Activated naive CD8-positive, alpha-beta T cell (primary cell): ENCODE measurements around the gene EPS8.

Experiments used
- H3K27ac Mint-ChIP-seq: one replicate; pipeline ENCODE4 v1.8.0; 2021; ENCODE audit warnings: mixed read lengths
- H3K27me3 Mint-ChIP-seq: one replicate; pipeline ENCODE4 v1.8.0; 2021; ENCODE audit warnings: mixed read lengths
- H3K36me3 Mint-ChIP-seq: one replicate; pipeline ENCODE4 v1.8.0; 2021; ENCODE audit warnings: mixed read lengths
- H3K4me1 Mint-ChIP-seq: one replicate; pipeline ENCODE4 v1.8.0; 2021; ENCODE audit warnings: low read depth, mixed read lengths
- H3K4me3 Mint-ChIP-seq: one replicate; pipeline ENCODE4 v1.8.0; 2021; ENCODE audit warnings: mild to moderate bottlenecking, mixed read lengths
- H3K9me3 Mint-ChIP-seq: one replicate; pipeline ENCODE4 v1.8.0; 2021; ENCODE audit warnings: low read depth, mixed read lengths

Gene EPS8

DNA sequence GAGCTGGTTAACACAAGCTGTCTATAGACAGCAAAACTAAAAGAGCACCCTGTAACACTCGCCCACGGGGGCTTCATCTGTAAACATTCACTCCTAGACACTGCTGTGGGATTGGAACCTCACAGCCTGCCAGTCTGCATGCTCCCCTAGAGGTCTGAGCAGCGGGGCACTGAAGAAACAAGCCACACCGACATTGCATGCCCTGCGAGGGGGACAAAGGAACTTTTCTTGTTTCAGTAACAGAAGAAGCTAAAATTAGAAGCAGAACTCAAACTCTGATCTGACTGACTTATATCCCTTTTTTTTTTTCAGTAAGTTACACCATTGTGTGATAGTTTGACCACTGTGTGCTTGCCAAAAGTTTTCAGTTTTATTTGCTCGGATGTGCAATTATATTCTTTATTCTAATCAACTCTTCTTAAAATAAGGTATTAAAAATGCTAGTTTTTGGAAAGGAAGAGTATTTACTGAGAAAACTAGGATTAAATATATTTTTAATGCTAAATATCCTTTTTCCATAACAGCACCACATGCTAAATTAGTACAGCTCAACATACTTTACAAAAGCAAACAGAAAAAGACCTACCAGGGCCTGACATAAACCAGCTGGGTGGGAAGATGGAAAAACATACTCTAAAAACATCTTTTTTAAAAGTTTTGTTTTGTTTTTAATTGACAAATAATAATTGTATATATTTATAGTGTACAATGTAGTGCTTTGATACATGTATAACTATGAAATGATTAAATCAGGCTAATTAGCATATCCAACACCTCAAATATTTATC, 100.2 kb downstream of the EPS8 start:
- Mint-ChIP-seq H3K36me3 (no peaks in the 10 kb centered on the region), H3K27ac (no peak overlapping the region), H3K4me1 (no peaks in the 10 kb centered on the region), H3K9me3 (no peaks in the 10 kb centered on the region), H3K27me3 (peaks cover 9% of the 10 kb centered on the region), H3K4me3 (no peak overlapping the region)

GRCh38 chr12:15688202-15688736, 100.9 kb downstream of the EPS8 start:
- Mint-ChIP-seq H3K27me3 (peaks cover 8% of the 10 kb centered on the region), H3K9me3 (no peaks in the 10 kb centered on the region)

DNA sequence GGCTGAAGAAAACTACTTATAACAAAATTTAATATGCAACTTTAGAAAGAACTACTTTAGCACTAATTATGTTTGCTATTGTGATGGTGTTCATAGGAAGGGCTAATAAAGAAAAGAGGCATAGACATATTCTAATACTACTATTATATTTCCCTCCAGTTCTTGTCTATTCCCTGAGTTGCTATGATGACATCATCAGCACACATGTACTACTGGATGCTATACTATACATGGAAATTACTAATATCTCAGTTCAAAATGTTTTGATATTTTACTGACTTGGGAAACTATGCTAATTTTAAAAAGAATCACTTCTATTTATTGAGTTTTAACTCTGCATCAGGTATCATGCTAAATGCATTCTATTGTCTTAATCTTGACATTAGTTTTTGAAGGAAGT, 101.6 kb downstream of the EPS8 start:
- H3K27ac Mint-ChIP-seq = no peak overlapping the region
- peaks cover 6% of the 10 kb centered on the region for H3K27me3 Mint-ChIP-seq
- no peaks in the 10 kb centered on the region for H3K4me1 Mint-ChIP-seq
- no peaks in the 10 kb centered on the region for H3K9me3 Mint-ChIP-seq
- H3K4me3 Mint-ChIP-seq = no peak overlapping the region
- no peaks in the 10 kb centered on the region for H3K36me3 Mint-ChIP-seq

More at GRCh38 chr12:15688202-15688736, 100.9 kb downstream of the EPS8 start:
- no peaks in the 10 kb centered on the region for H3K36me3 Mint-ChIP-seq
- no peaks in the 10 kb centered on the region for H3K4me1 Mint-ChIP-seq
- H3K4me3 Mint-ChIP-seq = no peak overlapping the region
- H3K27ac Mint-ChIP-seq = no peak overlapping the region

GRCh38 chr12:15684896-15685658, 104.1 kb downstream of the EPS8 start:
- Mint-ChIP-seq H3K4me1 (no peaks in the 10 kb centered on the region), H3K4me3 (no peak overlapping the region), H3K27ac (no peak overlapping the region), H3K36me3 (no peaks in the 10 kb centered on the region), H3K27me3 (peaks cover 8% of the 10 kb centered on the region), H3K9me3 (no peaks in the 10 kb centered on the region)

DNA sequence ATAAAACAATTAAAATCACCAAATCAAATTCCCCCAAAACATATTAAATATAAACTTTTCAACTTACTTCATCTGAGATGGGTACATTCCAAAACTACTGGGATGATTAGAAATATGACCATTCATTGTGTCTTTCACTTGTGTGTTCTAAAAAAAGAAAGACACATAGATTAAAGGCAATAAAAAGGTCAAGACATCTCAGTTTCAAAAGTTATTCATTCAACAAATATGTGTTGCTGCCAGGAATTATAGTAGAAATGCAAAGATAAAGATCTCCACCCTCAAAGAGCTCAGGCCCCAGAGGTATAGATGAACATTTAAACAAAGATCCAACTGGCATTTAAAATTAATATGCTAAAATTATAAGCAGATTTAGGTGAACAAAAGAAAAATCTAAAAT, 106.4 kb downstream of the EPS8 start:
- Mint-ChIP-seq H3K27ac (no peak overlapping the region), H3K36me3 (no peaks in the 10 kb centered on the region), H3K9me3 (no peaks in the 10 kb centered on the region), H3K4me1 (no peaks in the 10 kb centered on the region), H3K27me3 (peaks cover 4% of the 10 kb centered on the region), H3K4me3 (no peak overlapping the region)

GRCh38 chr12:15679151-15679550, 110.0 kb downstream of the EPS8 start:
- Mint-ChIP-seq H3K4me3 (no peak overlapping the region), H3K9me3 (no peaks in the 10 kb centered on the region), H3K27me3 (peaks cover 5% of the 10 kb centered on the region), H3K36me3 (no peaks in the 10 kb centered on the region), H3K27ac (no peak overlapping the region), H3K4me1 (no peaks in the 10 kb centered on the region)

- Mint-ChIP-seq H3K9me3 (no peaks in the 10 kb centered on the region), H3K36me3 (no peaks in the 10 kb centered on the region), H3K4me1 (no peaks in the 10 kb centered on the region), H3K27me3 (peaks cover 4% of the 10 kb centered on the region), H3K27ac (no peak overlapping the region), H3K4me3 (no peak overlapping the region)
These were observed 111.4 kb downstream of the EPS8 start for GRCh38 chr12:15677726-15678201.

DNA sequence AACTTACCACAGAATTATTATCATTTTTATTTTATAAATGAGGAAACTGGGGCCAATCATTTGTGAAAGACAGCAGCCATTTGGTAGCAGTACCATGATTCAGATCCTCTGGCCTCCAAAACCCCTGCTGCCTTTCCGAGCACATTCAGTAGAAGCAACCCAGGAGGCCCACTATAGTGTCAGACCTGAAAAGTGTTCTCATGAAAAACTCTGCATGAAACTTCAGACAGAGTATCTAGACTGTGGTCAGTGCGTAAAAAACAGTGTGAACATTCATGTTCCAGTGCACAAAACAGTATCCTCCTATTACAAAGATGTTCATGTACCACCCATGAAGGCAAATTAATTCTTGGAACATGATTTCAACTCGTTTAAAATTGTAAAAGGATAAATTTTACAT, 112.0 kb downstream of the EPS8 start:
- Mint-ChIP-seq H3K9me3 (no peaks in the 10 kb centered on the region), H3K4me3 (no peak overlapping the region), H3K4me1 (no peaks in the 10 kb centered on the region), H3K27me3 (peaks cover 4% of the 10 kb centered on the region), H3K27ac (no peak overlapping the region), H3K36me3 (no peaks in the 10 kb centered on the region)

DNA sequence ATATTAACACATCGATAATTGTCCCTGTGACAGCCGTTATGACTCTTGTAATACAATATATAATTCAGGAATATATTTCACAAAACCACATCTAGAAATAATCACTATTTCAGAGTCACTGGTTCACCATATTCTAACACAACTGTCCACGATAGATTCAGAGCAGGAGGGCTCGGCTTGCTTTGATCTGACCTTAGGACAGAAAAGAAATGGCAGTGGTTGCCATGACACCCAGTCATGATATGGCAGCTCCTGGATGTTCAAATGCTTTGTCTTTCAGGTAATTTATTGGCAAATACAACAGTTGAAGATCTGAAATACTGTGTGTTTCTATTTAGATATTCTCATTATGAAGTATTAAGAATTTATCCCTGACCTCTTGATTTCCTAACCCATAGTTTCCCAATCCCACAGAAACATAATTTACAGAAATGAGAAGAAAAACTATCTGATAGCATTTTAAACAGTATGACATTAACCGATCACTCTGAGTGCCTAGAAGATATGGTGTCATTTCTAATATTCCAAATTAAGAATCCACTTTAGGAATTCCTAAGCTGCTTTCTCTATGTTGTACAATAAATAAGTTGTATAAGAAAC, 116.4 kb downstream of the EPS8 start:
- H3K27me3 Mint-ChIP-seq = peaks cover 2% of the 10 kb centered on the region
- no peak overlapping the region for H3K27ac Mint-ChIP-seq
- no peak overlapping the region for H3K4me3 Mint-ChIP-seq

DNA sequence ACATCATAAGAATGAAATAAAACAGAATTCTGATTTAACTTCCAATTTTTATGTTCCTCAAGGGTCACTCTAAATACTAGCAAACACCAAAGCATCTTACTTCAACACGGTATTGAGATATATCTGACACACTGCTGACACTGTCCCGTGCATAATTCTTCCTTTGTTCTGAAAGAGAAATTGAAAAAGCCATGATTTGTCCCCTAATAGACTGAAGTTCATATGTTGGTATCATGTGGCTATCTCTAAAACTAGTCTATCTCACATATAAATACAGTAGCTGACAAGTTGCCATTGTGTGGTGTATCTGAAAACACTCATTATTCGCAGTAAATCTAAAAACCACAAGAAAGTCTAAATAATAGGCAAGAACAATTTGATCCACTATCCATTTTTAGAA, 118.4 kb downstream of the EPS8 start:
- Mint-ChIP-seq H3K4me3 (no peak overlapping the region), H3K27ac (no peak overlapping the region), H3K4me1 (no peaks in the 10 kb centered on the region), H3K36me3 (peaks cover 2% of the 10 kb centered on the region), H3K27me3 (no peaks in the 10 kb centered on the region), H3K9me3 (no peaks in the 10 kb centered on the region)

More for the DNA sequence above, 116.4 kb downstream of the EPS8 start:
- Mint-ChIP-seq H3K36me3 (no peaks in the 10 kb centered on the region), H3K4me1 (no peaks in the 10 kb centered on the region), H3K9me3 (no peaks in the 10 kb centered on the region)

DNA sequence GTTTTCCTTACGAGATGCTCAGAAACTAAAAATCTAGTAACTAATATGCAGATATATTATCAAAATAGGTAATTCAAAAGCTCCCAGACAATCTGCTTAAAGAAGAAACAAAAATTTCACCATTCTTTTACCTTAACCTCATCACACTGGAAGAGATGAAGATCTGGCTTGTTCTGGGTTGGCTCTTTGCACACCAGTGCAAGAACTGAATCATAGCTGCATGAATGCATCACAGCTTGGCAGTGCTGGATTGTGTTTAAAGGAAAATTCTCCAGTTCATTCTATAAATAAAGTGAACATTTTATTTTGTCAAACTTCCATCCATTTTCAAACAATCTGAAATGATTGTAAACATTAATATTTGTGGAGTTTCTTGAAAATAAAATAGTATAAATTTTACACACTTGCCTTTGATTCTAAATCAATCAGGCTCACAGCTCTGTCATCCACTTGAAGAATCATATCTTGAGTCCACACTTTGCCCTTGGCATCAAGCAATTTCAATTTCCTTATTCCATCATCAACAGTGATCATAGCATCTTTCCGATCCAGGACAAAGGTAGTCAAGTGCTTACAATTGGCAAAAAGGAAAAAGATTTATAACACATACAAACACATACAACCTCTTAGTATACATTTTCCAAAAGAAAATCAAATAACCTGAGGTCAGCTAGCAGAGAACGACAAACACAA, 119.8 kb downstream of the EPS8 start:
- H3K9me3 Mint-ChIP-seq = no peaks in the 10 kb centered on the region
- no peaks in the 10 kb centered on the region for H3K27me3 Mint-ChIP-seq
- peaks cover 2% of the 10 kb centered on the region for H3K36me3 Mint-ChIP-seq
- H3K4me1 Mint-ChIP-seq = no peaks in the 10 kb centered on the region
- H3K27ac Mint-ChIP-seq = no peak overlapping the region
- no peak overlapping the region for H3K4me3 Mint-ChIP-seq

GRCh38 chr12:15664491-15664890, 124.7 kb downstream of the EPS8 start:
- H3K9me3 Mint-ChIP-seq = no peaks in the 10 kb centered on the region
- peaks cover 2% of the 10 kb centered on the region for H3K27me3 Mint-ChIP-seq
- H3K4me3 Mint-ChIP-seq = no peak overlapping the region
- peaks cover 2% of the 10 kb centered on the region for H3K36me3 Mint-ChIP-seq
- H3K4me1 Mint-ChIP-seq = no peaks in the 10 kb centered on the region
- H3K27ac Mint-ChIP-seq = no peak overlapping the region

GRCh38 chr12:15662983-15663659, 126.1 kb downstream of the EPS8 start:
- Mint-ChIP-seq H3K36me3 (peaks cover 2% of the 10 kb centered on the region), H3K27me3 (peaks cover 2% of the 10 kb centered on the region)

DNA sequence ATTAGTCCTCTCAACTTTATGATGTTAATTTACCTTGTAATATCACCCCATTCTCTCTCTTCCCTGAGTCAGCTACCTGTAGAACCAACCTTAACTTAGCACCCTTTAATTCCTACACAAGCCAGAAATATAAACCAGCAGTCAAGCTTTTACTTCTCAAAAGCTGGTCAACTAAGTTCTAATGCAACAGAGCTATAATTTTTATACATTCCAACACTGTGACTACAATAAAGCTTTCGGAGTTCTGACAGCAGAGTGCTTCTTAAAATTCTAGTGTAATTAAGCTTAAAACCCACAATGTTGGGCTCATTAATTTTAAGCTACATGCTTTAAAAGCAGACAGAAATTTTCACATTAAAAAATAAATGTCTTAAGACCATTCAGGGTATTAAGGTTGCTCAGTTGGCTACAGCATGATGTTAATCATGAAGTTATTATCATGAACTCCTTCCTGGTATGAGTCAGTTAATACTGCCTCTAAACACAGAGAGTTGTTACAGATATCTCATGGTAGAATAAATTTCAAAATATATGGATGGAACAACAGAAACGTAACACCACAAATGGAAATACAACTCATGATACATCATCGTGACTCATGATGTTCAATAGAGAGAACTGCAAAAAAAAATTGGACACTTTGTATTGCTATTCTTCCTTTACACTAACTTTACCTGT, 126.7 kb downstream of the EPS8 start:
- Mint-ChIP-seq H3K9me3 (no peaks in the 10 kb centered on the region), H3K4me1 (no peaks in the 10 kb centered on the region), H3K36me3 (peaks cover 2% of the 10 kb centered on the region), H3K4me3 (no peak overlapping the region), H3K27ac (no peak overlapping the region), H3K27me3 (peaks cover 2% of the 10 kb centered on the region)

More at GRCh38 chr12:15662983-15663659, 126.1 kb downstream of the EPS8 start:
- no peak overlapping the region for H3K4me3 Mint-ChIP-seq
- H3K4me1 Mint-ChIP-seq = no peaks in the 10 kb centered on the region
- no peak overlapping the region for H3K27ac Mint-ChIP-seq
- H3K9me3 Mint-ChIP-seq = no peaks in the 10 kb centered on the region
